HL-60 (cell line): ENCODE data around the gene ZC3H7A.

Experiments
- DNase-seq, 2 experiments: peaks; one replicate each; pipeline ENCODE4 v3.0.0-alpha.2; 2010 to 2020; ENCODE audit warnings: low read depth in 1 of 2, low spot score in 1 of 2
- H3K27ac ChIP-seq: fragments of 250-450 bp; sonication (Bioruptor Pico); replicated peaks from 2 replicates; pipeline ENCODE4 v1.5.1; 2020; ENCODE audit warnings: mild to moderate bottlenecking, moderate library complexity
- H3K27me3 ChIP-seq: fragments of 250-450 bp; sonication (Bioruptor Pico); 2 replicates; pipeline ENCODE4 v1.5.1; 2021; ENCODE audit warnings: mild to moderate bottlenecking, moderate library complexity; ENCODE audit not compliant: insufficient read depth, poor library complexity, severe bottlenecking
- H3K4me3 ChIP-seq: replicated peaks from 2 replicates; pipeline ENCODE4 v1.5.1; 2011; ENCODE audit warnings: mild to moderate bottlenecking, control low read depth, low read length; ENCODE audit not compliant: insufficient read depth
- GABPA ChIP-seq: IDR thresholded peaks from 2 replicates; pipeline ENCODE4 v1.6.1; 2012; ENCODE audit warnings: low read depth
- POLR2AphosphoS5 ChIP-seq: IDR thresholded peaks from 2 replicates; pipeline ENCODE4 v1.6.1; 2012; ENCODE audit warnings: low read depth
- SPI1 ChIP-seq: IDR thresholded peaks from 2 replicates; pipeline ENCODE4 v1.6.1; 2012; ENCODE audit warnings: low read depth, mild to moderate bottlenecking, borderline replicate concordance
- TF ChIP-seq, protein P1 (sequence below): IDR thresholded peaks from 2 replicates; pipeline ENCODE4 v1.6.1; 2012; ENCODE audit warnings: low read depth; ENCODE audit not compliant: insufficient replicate concordance
- TF ChIP-seq, protein P2 (sequence below): IDR thresholded peaks from one replicate; pipeline ENCODE4 v1.5.1; 2011; ENCODE audit warnings: low read length, control low read depth, inconsistent platforms; ENCODE audit not compliant: insufficient read depth

Gene ZC3H7A

DNA sequence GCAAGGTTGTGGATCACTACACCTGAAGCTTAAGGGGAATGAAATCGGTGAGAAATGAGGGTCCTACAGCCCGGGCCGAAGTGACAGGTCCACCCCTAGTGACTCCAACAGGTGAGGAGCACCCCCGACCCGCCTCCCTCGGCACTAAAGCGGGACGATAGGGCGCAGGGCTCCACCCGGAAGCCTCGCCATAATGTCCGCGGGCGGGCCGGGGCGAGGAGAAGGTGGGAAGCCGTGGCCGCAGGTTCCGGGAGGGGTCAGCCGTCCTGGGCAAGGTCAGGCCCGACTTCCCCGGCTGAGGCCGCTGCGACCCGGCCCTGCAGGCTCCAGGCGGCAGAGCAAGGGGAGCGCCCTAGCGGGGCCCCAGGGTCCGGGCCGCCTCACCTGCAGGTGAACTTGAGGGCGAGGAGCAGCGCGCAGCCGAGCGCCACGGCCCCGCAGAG is 54.9 kb downstream of the ZC3H7A start:
- DNase-seq = peak; percentile 33 to 37
- Histone ChIP-seq H3K4me3 (peak overlapping the region; percentile 89), H3K27ac (peak overlapping the region; percentile 79), H3K27me3 (no peaks in the 10 kb centered on the region)
- 0 out of 2 replicates have a peak, but pooled peaks have one; percentile 19 for TF ChIP-seq GABPA
- TF ChIP-seq POLR2AphosphoS5 = no peak

DNA sequence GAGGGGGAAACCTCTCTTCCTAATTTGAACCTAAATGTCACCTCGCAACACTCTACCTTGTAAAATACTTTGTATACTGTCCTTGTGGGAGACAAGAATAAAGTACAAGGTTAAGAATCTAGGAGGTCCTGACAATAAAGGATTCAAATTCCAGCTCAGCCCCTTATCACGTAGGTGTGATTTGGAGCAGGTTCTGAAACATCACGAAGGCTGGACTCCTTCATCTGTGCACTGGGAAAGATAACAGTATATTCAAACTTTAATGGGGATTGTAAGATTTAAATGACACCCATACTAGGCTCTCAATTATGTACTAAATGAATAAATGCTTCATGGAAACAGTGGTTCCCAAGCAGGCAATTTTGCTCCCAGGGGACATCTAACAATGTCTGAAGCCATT is 56.5 kb downstream of the ZC3H7A start:
- TF ChIP-seq, protein P1, sequence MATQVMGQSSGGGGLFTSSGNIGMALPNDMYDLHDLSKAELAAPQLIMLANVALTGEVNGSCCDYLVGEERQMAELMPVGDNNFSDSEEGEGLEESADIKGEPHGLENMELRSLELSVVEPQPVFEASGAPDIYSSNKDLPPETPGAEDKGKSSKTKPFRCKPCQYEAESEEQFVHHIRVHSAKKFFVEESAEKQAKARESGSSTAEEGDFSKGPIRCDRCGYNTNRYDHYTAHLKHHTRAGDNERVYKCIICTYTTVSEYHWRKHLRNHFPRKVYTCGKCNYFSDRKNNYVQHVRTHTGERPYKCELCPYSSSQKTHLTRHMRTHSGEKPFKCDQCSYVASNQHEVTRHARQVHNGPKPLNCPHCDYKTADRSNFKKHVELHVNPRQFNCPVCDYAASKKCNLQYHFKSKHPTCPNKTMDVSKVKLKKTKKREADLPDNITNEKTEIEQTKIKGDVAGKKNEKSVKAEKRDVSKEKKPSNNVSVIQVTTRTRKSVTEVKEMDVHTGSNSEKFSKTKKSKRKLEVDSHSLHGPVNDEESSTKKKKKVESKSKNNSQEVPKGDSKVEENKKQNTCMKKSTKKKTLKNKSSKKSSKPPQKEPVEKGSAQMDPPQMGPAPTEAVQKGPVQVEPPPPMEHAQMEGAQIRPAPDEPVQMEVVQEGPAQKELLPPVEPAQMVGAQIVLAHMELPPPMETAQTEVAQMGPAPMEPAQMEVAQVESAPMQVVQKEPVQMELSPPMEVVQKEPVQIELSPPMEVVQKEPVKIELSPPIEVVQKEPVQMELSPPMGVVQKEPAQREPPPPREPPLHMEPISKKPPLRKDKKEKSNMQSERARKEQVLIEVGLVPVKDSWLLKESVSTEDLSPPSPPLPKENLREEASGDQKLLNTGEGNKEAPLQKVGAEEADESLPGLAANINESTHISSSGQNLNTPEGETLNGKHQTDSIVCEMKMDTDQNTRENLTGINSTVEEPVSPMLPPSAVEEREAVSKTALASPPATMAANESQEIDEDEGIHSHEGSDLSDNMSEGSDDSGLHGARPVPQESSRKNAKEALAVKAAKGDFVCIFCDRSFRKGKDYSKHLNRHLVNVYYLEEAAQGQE = no peak
- no peak for TF ChIP-seq GABPA
- TF ChIP-seq, protein P2, sequence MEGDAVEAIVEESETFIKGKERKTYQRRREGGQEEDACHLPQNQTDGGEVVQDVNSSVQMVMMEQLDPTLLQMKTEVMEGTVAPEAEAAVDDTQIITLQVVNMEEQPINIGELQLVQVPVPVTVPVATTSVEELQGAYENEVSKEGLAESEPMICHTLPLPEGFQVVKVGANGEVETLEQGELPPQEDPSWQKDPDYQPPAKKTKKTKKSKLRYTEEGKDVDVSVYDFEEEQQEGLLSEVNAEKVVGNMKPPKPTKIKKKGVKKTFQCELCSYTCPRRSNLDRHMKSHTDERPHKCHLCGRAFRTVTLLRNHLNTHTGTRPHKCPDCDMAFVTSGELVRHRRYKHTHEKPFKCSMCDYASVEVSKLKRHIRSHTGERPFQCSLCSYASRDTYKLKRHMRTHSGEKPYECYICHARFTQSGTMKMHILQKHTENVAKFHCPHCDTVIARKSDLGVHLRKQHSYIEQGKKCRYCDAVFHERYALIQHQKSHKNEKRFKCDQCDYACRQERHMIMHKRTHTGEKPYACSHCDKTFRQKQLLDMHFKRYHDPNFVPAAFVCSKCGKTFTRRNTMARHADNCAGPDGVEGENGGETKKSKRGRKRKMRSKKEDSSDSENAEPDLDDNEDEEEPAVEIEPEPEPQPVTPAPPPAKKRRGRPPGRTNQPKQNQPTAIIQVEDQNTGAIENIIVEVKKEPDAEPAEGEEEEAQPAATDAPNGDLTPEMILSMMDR = no peak
- no peak for TF ChIP-seq POLR2AphosphoS5
- TF ChIP-seq SPI1 = no peak
- H3K27me3 ChIP-seq = no peaks in the 10 kb centered on the region
- no peak overlapping the region for H3K4me3 ChIP-seq
- no peak overlapping the region for H3K27ac ChIP-seq
- DNase-seq = no peak

DNA sequence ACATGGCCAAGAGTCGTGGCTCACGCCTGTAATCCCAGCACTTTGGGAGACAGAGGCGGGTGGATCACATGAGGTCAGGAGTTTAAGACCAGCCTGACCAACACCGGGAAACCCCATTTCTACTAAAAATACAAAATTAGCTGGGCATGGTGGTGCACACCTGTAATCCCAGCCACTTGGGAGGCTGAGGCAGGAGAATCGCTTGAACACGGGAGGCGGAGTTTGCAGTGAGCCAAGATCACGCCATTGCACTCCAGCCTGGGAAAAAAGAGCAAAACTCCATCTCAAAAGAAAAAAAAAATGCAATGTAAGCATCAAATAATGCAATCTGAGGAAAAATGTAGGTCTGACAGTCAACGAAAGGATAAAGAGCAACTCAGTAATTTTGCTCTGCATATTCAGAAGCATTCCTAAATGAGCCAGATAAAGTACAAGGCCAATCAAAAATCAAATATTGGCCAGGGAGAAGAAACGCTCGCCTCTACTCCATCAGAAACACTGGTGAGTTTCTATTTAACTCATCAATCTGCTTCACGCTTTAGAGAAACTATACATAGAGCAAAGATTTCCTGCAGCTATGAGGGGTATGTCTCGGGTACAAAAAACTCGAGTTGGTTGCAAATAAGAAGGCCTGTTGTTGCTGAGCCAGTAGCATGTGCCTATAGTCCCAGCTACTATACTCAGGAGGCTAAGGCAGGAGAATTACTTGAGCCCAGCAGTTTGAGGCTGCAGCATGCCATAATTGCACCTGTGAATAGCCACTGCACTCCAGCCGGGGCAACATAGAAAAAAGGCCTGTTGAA is 58.1 kb downstream of the ZC3H7A start:
- Histone ChIP-seq H3K27ac (no peak overlapping the region), H3K27me3 (no peaks in the 10 kb centered on the region), H3K4me3 (no peak overlapping the region)
- DNase-seq = no peak
- TF ChIP-seq, protein P1 = no peak
- TF ChIP-seq, protein P2 = no peak
- TF ChIP-seq SPI1 = no peak
- no peak for TF ChIP-seq POLR2AphosphoS5

DNA sequence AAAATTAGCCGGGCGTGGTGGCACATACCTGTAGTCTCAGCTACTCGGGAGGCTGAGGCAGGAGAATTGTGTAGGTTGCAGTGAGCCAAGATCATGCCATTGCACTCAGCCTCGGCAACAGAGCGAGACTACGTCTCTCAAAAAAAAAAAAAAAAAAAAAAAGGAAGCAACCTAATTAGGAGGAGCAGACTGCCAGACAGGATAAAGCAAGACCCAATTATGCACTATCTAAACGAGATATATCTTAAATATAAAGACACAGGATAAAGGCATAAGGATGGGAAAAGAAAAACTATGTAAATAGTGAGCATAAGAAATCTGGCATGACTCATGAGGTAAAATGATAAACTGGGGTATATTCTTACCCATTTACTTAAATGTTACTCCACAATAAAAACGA is 59.3 kb downstream of the ZC3H7A start:
- Histone ChIP-seq H3K27me3 (no peaks in the 10 kb centered on the region), H3K27ac (no peak overlapping the region), H3K4me3 (no peak overlapping the region)
- TF ChIP-seq GABPA (no peak), POLR2AphosphoS5 (no peak), SPI1 (no peak)
- TF ChIP-seq, protein P2 = no peak
- TF ChIP-seq, protein P1 = no peak
- DNase-seq = no peak
